Choroid plexus epithelial cell (primary cell): ENCODE measurements around the gene STEAP2.

Experiments used
- DNase-seq: peaks from one replicate; pipeline ENCODE4 v3.0.0-alpha.2; 2010; ENCODE audit warnings: low read depth
- H3K4me3 ChIP-seq: 2 replicates; pipeline ENCODE4 v1.5.1; 2011; ENCODE audit warnings: low read depth, mild to moderate bottlenecking, control low read depth, low read length, moderate library complexity
- TF ChIP-seq, protein P1 (sequence below): conservative IDR thresholded peaks from 2 replicates; pipeline ENCODE4 v1.5.1; 2011; ENCODE audit warnings: low read depth, mild to moderate bottlenecking, control low read depth, inconsistent platforms, low read length, moderate library complexity

STEAP2 gene

DNA sequence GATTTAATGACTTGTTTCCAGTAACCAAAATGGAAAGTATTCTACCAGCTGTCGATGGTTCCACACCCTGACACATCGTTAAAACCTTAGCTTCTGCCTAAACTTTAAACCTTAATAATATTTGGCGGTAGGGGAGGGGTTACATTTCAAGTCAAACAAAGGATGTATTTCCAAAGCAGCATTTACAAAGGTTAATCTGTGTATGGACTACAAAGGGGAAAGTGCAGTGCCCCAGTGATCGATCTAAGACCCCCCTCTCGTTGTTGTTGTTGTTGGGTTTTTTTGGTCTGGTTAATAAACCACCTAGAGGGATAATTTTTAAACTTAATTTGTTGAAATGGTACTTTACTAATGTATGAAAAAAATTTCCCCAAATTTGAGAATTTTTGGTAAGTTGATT, 1.1 kb upstream of the STEAP2 start:
- TF ChIP-seq, protein P1, sequence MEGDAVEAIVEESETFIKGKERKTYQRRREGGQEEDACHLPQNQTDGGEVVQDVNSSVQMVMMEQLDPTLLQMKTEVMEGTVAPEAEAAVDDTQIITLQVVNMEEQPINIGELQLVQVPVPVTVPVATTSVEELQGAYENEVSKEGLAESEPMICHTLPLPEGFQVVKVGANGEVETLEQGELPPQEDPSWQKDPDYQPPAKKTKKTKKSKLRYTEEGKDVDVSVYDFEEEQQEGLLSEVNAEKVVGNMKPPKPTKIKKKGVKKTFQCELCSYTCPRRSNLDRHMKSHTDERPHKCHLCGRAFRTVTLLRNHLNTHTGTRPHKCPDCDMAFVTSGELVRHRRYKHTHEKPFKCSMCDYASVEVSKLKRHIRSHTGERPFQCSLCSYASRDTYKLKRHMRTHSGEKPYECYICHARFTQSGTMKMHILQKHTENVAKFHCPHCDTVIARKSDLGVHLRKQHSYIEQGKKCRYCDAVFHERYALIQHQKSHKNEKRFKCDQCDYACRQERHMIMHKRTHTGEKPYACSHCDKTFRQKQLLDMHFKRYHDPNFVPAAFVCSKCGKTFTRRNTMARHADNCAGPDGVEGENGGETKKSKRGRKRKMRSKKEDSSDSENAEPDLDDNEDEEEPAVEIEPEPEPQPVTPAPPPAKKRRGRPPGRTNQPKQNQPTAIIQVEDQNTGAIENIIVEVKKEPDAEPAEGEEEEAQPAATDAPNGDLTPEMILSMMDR = no peak
- no peak overlapping the region for H3K4me3 ChIP-seq
- no peak for DNase-seq

DNA sequence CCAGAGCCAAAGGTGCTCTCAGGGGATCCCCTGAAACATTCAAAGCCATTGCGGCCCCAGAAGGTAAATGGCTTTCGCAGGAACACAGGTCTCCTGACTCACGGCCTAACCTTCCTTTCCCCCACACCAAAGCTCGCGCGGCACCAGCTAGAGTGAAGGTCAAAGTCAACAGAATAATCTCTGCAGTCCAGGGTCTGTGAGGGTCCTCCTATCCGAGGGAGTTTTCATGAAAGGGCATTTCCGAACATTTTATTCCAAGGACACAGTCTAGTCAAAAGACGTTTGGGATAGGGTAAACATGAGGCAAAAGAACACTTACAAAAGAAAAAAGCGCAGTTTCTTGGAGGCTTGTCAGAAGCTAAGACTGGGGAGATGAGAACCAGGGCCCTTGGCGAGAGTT, 559 bp upstream of the STEAP2 start:
- DNase-seq = no peak
- peak overlapping the region; percentile 67 for H3K4me3 ChIP-seq
- TF ChIP-seq, protein P1 = no peak

DNA sequence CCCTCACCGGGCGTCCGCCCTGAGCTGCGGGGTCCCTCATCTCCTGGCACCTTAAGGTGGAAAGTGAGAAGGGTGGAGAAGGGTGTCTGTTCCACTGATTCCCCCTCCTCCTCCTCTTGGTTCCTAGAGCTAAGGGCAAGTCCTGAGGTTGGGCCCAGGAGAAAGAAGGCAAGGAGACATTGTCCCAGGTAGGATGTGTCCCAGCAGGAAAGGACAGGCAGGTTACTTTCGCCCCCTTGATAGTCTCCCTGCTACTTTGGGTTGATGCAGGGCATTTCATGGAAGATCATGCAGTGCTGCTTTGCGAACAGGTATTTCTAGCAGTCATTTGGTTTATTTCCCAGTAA, 582 bp downstream of the STEAP2 start:
- TF ChIP-seq, protein P1 = no peak
- no peak for DNase-seq
- peak overlapping the region; percentile 67 for H3K4me3 ChIP-seq

DNA sequence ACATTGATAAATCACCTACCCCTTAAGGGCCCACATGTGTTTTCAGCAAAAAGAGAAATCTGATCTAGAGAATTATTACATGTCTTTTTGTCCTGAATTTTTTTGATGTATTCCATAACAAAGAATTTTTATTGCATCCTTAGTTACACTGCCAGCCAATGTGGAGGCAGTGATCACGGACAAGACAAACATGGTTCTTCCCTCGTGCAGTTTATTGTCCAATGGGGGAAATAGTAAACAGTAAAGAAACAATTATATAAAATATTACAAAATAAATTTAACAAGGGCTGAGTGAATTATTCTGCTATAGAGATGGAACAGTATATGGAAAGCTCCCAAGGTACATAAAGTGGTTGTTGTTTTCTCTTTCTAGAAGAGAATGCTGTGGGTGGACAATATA, 2.0 kb downstream of the STEAP2 start:
- TF ChIP-seq, protein P1 = no peak
- DNase-seq = no peak
- no peak overlapping the region for H3K4me3 ChIP-seq

DNA sequence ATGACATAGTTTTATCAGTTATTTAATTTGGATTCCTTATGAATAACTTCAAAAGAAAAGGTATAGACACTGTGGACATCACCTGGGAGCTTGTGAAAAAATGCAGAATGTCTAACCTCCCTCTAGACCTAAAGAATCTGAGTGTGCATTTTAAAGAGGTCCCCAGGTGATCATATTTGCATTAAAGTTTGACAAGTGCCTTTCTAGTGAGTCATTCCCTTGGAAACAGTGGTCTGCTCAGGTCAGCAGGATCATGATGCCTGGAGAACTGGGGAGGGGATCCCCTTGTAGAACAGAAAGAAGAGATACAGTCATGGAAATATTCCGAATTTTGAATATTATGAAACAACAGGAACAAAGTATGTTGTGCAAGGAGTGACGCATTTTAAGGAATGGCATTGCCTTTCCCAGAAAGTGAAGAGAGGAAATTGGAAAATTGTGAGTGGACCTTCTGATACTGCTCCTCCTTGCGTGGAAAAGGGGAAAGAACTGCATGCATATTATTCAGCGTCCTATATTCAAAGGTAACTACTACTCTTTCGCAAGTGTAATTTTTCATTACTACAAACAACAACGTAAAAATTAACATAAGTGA, 4.6 kb downstream of the STEAP2 start:
- TF ChIP-seq, protein P1 = no peak
- H3K4me3 ChIP-seq = no peak overlapping the region
- no peak for DNase-seq

DNA sequence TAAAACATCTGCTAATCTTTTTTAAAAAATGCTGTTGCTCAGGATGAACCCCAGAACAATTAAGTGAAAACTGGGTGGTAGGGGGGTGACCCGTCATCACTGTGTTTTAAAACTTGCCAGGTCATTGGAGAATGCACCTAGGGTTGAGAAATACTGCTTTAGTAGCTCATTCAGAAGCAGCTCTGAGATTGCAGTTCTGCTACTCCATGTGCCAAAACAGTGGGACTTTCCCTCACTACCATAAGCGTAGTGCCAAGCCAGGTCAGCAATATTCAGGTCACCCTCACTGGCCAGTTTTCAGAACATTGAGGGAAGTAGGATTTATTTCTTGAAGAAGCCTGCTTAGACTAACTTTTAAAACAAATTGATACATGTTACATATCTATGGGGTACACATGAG, 5.2 kb downstream of the STEAP2 start:
- H3K4me3 ChIP-seq = no peak overlapping the region
- DNase-seq = no peak
- TF ChIP-seq, protein P1 = no peak

DNA sequence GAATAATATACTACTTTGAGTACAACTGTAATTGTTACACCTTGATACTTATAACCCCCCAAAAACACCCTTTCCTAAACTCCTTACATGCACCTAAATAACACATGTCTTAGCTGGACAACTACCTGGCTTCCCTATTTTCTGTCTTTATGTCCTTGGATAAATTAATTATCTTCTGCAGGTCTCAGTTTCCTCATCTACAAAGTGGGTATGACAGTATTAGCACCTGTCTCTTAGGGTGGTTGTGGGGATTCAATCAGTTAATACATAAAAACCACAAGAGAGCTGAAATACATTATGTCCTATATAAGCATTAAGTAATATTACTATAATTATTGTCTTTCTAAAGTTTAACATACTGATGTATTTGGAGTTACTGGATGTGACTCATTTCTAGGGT, 10.8 kb downstream of the STEAP2 start:
- DNase-seq = no peak
- no peak overlapping the region for H3K4me3 ChIP-seq
- TF ChIP-seq, protein P1 = no peak
